Measurements from ENCODE around the gene RPAIN.
A peak's percentile ranks its signal among the peaks of the same experiment; 100 is the strongest.

The RPAIN gene, protein sequence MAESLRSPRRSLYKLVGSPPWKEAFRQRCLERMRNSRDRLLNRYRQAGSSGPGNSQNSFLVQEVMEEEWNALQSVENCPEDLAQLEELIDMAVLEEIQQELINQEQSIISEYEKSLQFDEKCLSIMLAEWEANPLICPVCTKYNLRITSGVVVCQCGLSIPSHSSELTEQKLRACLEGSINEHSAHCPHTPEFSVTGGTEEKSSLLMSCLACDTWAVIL

GRCh38 chr17:5419959-5420653 is at the start of gene RPAIN:
TSS of gene RPAIN (plus strand) at chr17:5420182. CDS start at chr17:5420211, 29 bp downstream.
- DNase-seq (ENCODE audit: low read depth): peak; percentile 78

- no peak for DNase-seq (ENCODE audit: low read depth)
Observed at GRCh38 chr17:5370411-5370810, 49.6 kb upstream of the RPAIN start.

DNA sequence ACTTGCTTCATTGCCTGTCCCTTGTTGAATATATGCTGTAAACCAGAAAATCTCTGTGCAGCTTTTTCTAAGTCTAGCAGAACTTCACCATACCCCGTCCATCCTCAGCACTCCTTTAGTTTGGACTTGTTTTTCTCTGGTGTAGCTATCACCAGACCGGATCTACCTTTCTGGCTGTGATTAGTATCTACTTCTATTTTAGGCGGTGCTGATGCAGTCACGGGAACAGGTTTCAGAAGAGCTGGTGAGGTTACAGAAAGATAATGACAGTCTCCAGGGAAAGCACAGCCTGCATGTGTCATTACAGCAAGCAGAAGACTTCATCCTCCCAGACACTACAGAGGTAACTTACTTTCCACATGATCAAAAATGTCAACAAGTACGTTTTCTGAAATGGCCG is 46.9 kb upstream of the RPAIN start:
- DNase-seq (ENCODE audit: low read depth): no peak

DNA sequence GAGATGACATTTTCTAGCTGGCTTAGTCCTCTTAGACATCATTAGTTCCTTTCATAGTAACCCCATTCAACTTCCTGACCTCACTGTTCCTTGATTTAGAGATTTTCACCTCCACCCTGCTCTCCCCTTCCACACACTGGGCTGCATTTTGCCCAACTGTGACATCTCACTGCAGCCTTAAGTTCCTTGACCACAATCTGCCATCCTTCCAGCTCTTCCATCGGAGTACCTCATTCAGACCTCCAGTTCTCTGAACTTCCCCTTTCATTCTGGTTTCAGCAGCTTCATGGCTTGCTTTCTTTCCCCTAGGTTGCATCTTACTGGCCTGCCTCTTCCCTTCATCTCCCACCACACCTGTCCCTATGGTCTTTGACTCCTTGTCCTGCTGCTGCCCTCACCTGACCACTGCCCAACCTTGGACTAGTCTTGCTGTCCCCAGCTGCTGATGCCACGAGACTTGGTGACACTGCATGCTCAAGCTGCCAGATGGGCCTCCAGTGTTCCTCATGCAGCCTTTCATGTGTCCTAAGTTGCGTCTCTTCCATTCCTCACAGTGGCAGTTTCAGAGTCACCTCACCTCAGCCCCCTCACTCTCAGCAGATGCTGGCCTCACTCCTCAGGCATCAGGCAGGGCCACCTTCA is 41.3 kb upstream of the RPAIN start:
- no peak for DNase-seq (ENCODE audit: low read depth)

GRCh38 chr17:5379351-5380107 is 40.5 kb upstream of the RPAIN start:
- DNase-seq (ENCODE audit: low read depth): no peak

GRCh38 chr17:5380491-5381135 is 39.4 kb upstream of the RPAIN start:
- DNase-seq (ENCODE audit: low read depth): peak; percentile 14

GRCh38 chr17:5381542-5381941 is 38.4 kb upstream of the RPAIN start:
- no peak for DNase-seq (ENCODE audit: low read depth)

DNA sequence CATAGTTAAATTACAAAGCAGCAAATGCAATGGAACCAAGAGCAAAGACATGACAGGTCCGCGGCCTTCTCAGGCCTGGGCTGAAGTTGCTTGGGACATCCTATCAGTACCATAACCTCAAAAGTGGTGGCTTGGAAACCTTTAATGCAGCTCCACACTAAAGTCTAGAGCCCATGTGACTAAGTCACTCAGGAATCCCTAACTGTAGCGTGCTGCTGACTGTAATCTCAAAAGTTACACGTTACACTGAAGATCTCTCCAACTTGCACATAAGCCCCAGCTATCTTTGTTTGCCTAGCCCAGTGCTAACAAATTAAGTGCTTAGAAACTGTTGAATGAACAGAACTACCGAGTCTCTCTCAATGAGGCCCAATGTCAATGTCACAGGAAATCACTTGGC is 28.3 kb upstream of the RPAIN start:
- no peak for DNase-seq (ENCODE audit: low read depth)

DNA sequence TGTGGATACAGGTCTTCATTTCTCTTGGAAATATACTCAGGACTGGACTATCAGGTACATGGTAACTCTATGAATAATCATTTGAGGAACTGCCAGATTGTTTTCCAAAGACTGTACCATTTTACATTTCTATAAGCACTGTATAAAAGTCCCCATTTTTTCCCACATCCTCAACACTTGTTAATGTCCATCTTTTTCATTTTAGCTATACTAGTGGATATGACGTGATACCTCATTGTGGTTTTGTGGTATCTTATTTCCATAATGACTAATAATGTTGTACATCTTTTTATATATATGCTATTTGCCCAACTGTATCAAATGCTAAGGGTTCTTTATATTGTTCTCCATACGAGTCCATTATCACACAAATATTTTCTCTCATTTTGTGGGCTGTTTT is 23.4 kb upstream of the RPAIN start:
- DNase-seq (ENCODE audit: low read depth): no peak

- DNase-seq (ENCODE audit: low read depth): no peak
Observed at GRCh38 chr17:5399767-5400166, 20.2 kb upstream of the RPAIN start.

GRCh38 chr17:5405400-5405799 is 14.6 kb upstream of the RPAIN start:
- no peak for DNase-seq (ENCODE audit: low read depth)

GRCh38 chr17:5408186-5408585 is 11.8 kb upstream of the RPAIN start:
- no peak for DNase-seq (ENCODE audit: low read depth)

DNA sequence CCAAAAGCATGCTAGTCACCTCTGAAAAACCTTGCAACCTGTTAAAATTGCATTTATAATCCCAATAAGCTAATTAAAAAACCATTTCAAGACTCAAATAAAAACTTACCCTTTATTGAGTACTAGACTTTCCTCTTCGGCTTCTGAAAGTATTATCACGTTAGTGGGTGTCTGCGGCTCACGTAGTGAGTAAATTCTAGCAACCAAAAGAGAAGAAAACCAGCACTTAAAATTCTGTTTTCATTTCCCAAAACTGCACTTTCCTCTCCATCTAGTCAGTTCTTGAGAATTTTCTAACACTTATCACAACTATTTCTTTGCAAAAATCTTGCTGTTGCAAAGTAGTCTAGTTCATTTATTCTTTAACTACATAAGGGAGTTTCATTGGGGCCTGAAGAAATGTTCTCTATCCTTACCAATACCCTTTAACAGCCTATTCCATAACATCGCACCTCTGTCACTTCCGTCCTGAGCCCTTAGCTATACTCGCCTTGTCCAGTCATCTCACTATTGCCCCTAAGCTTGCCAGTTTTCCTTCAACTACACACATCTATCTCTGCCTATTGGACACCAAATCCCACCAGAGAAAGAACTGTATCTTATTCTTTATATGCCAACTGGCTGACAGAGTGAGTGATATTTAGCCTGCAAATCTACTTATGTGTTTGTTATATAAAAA is 9.2 kb upstream of the RPAIN start:
- no peak for DNase-seq (ENCODE audit: low read depth)

GRCh38 chr17:5413682-5414081 is 6.3 kb upstream of the RPAIN start:
- peak; percentile 83 for DNase-seq (ENCODE audit: low read depth)

- DNase-seq (ENCODE audit: low read depth): no peak
Observed at GRCh38 chr17:5416901-5417300, 3.1 kb upstream of the RPAIN start.

DNA sequence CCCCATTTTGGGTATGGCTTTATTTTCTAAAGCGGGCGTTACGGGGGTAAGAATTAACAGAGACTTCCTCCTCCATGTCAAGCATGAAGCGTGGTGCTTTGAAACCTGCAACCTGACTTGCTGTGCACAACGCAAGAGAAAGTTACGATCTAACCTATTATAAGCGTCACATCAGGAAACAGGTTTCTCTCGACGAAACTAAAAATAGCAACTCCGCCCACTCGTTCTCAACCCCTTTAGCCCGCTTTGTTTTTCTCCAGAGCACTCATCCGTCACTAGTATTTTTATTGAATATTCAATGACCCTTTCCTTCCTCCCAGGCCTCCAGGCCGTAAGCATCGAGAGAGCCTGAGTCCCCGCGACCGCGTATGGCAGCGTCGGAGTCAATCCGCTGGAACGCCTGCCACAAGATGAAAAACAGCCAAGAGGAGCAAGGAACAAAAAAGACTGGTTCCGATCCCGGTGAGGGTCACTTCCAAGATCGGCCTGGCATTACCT is 1.1 kb upstream of the RPAIN start:
- DNase-seq (ENCODE audit: low read depth): peak; percentile 10

DNA sequence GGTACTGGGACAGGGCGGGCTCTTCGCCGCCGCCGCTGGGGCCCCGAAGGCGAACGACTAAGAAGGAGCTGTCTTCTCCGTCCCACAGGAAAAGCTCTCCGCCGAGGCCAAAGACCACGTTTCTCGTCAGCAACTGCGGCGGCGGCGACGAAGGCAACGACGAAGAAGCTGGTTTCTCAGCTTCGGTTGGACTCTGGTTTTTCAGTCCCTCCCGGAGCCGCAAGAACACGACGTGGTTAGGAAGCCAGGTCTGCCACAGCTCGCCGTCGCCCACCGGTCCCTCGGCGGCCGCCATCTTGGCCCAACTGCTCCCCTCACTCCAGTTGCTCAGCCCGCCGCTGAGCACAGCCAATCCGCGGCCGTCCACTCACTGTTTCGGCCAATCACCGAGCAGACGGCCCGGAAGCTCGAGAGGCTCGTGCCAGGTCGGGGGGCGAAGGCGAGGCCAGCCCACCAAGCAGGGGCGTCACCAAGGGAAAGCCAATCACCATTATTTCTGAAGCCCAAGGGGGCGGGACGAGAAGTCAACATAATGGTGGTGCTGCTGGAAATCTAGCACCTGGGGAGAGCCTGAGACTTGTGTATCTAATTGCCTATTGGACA is 525 bp upstream of the RPAIN start, which contains the start of gene NUP88:
Gene NUP88, minus strand, starts transcription at position 307 of the 603 bp plus-strand sequence. Its CDS starts 12 bp downstream, at position 295.
- peak; percentile 94 for DNase-seq (ENCODE audit: low read depth)

GRCh38 chr17:5422505-5422904 is 2.5 kb downstream of the RPAIN start:
- DNase-seq (ENCODE audit: low read depth): no peak

DNA sequence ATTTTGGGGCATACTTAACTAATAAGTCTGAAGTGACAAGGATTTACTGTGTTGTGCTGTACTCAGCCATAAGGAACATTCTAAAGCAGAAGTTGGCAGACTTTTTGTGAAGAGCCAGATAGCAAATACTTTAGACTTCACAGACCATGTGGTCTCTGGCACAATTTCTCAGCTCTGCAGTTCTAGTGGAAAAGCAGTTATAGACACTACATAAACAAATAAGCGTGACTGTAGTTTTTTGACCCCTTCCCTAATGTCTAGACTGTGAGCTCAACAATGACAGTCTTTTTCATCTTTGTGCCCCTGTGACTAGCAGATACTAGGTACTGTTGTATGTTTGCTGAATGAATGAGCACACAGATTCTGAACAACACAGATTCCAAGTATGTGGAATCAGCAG is 4.9 kb downstream of the RPAIN start:
- DNase-seq (ENCODE audit: low read depth): no peak

DNA sequence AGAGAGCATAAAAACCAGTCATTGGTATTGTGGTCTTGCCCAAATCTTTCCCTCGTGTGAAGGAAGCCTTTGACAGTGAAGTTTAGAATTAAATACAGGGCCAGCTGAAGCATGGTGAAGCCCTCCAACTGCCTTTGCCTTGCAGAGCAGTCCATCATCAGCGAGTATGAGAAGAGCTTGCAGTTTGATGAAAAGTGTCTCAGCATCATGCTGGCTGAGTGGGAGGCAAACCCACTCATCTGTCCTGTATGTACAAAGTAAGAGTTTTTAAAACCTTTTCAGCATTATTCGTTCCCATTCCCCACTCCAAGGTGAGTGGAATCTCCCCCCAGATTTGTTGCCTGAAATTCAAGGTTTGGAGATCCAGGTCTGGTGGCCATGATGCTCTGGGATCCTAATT is 5.8 kb downstream of the RPAIN start:
- no peak for DNase-seq (ENCODE audit: low read depth)

Data from fibroblast of gingiva (primary cell).